ENCODE data around the gene FRMD3. TPM values are rescaled to one million over a fixed set of nuclear protein-coding genes. Genes with fewer than 3 reads are reported as not detected.

FRMD3 gene
- total and polyA plus RNA-seq, 2 donors (not counting 3 experiments of a cell fraction or from before 2014, with no cell fraction given) = 3.0 to 6.1 TPM

GRCh38 chr9:83197591-83197990 lies 340.6 kb downstream of the FRMD3 start:
- CTCF ChIA-PET = interaction anchor here (0.9 to 5.2 kb wide), 5 partner anchors 9 to 423 kb away, joined by 3 to 85 read pairs (median 3); no protein-coding TSS in a partner anchor
- Histone ChIP-seq H4K20me1 (replicated peaks; ENCODE audit: control insufficient read depth, extremely low read depth, insufficient read depth, low read length) (no peaks in the 10 kb centered on the region), H3K9me1 (replicated peaks; ENCODE audit: control insufficient read depth, extremely low read depth, insufficient read depth, low read length) (no peaks in the 10 kb centered on the region), H2AFZ (ENCODE audit: low read depth, low read length) (no peak overlapping the region), H3K79me2 (ENCODE audit: control insufficient read depth, insufficient read depth, low read length) (no peaks in the 10 kb centered on the region), H3K4me3 (replicated peaks in 1 of 3; ENCODE audit: insufficient read depth in 1 of 3, low read depth in 1 of 3, low read length in 3 of 3) (no peak overlapping the region), H3K27ac (ENCODE audit: insufficient read depth, low read depth, low read length) (no peak overlapping the region), H3K9ac (replicated peaks; ENCODE audit: extremely low read depth, insufficient read depth, low read length) (no peak overlapping the region), H3K4me1 (ENCODE audit: control insufficient read depth, extremely low read depth, insufficient read depth, low read length) (no peaks in the 10 kb centered on the region), H3K9me3 (replicated peaks; ENCODE audit: control insufficient read depth, insufficient read depth, low read length) (no peaks in the 10 kb centered on the region), H3K4me2 (ENCODE audit: insufficient read depth, low read length) (no peak overlapping the region), H3K27me3 (ENCODE audit: control insufficient read depth in 2 of 2, insufficient read depth in 2 of 2, low read length in 2 of 2) (peaks cover 11 to 17% of the 10 kb centered on the region in 2 experiments), H3K36me3 (ENCODE audit: control insufficient read depth in 2 of 2, extremely low read depth in 1 of 2, insufficient read depth in 2 of 2, low read length in 2 of 2) (no peaks in the 10 kb centered on the region)
- FAIRE-seq (no peak), DNase-seq (ENCODE audit: low read depth, low spot score) (no peak)
- dilution Hi-C loops (cut with MboI; ENCODE audit: extremely low pct_ligation_motif_present, low sequenced_read_pairs) = no loop called here
- no peak for TF ChIP-seq MAX (IDR thresholded peaks at IDR 0.05; ENCODE audit: insufficient read depth, insufficient read length)
- TF ChIP-seq FOS (IDR thresholded peaks at IDR 0.05; ENCODE audit: borderline replicate concordance, insufficient read depth, low read length) = no peak
- TF ChIP-seq POLR2A (IDR thresholded peaks at IDR 0.05; ENCODE audit: low read depth, low read length) = no peak
- TF ChIP-seq, protein P1, sequence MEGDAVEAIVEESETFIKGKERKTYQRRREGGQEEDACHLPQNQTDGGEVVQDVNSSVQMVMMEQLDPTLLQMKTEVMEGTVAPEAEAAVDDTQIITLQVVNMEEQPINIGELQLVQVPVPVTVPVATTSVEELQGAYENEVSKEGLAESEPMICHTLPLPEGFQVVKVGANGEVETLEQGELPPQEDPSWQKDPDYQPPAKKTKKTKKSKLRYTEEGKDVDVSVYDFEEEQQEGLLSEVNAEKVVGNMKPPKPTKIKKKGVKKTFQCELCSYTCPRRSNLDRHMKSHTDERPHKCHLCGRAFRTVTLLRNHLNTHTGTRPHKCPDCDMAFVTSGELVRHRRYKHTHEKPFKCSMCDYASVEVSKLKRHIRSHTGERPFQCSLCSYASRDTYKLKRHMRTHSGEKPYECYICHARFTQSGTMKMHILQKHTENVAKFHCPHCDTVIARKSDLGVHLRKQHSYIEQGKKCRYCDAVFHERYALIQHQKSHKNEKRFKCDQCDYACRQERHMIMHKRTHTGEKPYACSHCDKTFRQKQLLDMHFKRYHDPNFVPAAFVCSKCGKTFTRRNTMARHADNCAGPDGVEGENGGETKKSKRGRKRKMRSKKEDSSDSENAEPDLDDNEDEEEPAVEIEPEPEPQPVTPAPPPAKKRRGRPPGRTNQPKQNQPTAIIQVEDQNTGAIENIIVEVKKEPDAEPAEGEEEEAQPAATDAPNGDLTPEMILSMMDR (IDR thresholded peaks at IDR 0.05; ENCODE audit: extremely low read depth in 1 of 2, insufficient read depth in 1 of 2, low read depth in 1 of 2, low read length in 2 of 2) = no peak
- TF ChIP-seq MYC (IDR thresholded peaks at IDR 0.05; ENCODE audit: low read depth, low read length) = no peak
- TF ChIP-seq POLR2AphosphoS5 (IDR thresholded peaks at IDR 0.05; ENCODE audit: insufficient read depth, low read depth, low read length) = no peak
- TF ChIP-seq EZH2 (IDR thresholded peaks at IDR 0.05; ENCODE audit: borderline replicate concordance, low read depth, low read length, severe bottlenecking) = no peak
- TF ChIP-seq JUN (IDR thresholded peaks at IDR 0.05; ENCODE audit: borderline replicate concordance, insufficient read depth, insufficient read length, low read depth) = no peak
- no TSS peak for BruUV-seq (replicated peaks)
- POLR2A ChIA-PET = no interaction called here
- intact Hi-C loops (cut with micrococcal nuclease) = no loop called here

Measured in endothelial cell of umbilical vein (primary cell).